Endothelial cell of umbilical vein (primary cell): ENCODE measurements around the gene OXTR. TPM values are rescaled to one million over a fixed set of nuclear protein-coding genes. Genes with fewer than 3 reads are reported as not detected.

ENCODE experiments used
- BruUV-seq: library from RNA; stranded (reverse); fragments of 400-500 nt; replicated peaks from 2 replicates; lab custom pipeline; 2021; lab: Mats Ljungman, UMichigan
- CTCF ChIA-PET: fragments of 300-600, 350-600 bp; sonication (Branson Sonifier 250); formaldehyde crosslinking; loops from one replicate; lab custom pipeline; 2021; ENCODE audit warnings: antibody characterized with exemption, inconsistent platforms; lab: Charles Lee
- POLR2A ChIA-PET: fragments of 300-600, 350-600 bp; sonication (Branson Sonifier 250); formaldehyde crosslinking; loops from one replicate; lab custom pipeline; 2021; ENCODE audit warnings: antibody characterized with exemption, inconsistent platforms; lab: Charles Lee
- DNase-seq: peaks from one replicate; pipeline ENCODE4 v3.0.0-alpha.2; 2011; ENCODE audit warnings: low read depth, low spot score
- FAIRE-seq: peaks from 2 replicates; lab custom pipeline; 2011; peaks lifted over from hg19 to GRCh38; lab: Jason Lieb, UNC
- H2AFZ ChIP-seq: 2 replicates; pipeline ENCODE4 v1.6.0; 2012; ENCODE audit warnings: low read depth, low read length, control low read depth, inconsistent platforms
- H3K27ac ChIP-seq: 2 replicates; pipeline ENCODE4 v1.5.1; 2011; ENCODE audit warnings: low read depth, mild to moderate bottlenecking, control low read depth, low read length, moderate library complexity; ENCODE audit not compliant: insufficient read depth
- H3K27me3 ChIP-seq, 2 experiments: 2 replicates each; pipeline versions ENCODE4 v1.6.0 to v1.6.1; 2011; ENCODE audit warnings: low read length in 2 of 2, mixed read lengths in 1 of 2; ENCODE audit not compliant: control insufficient read depth in 2 of 2, insufficient read depth in 2 of 2
- H3K36me3 ChIP-seq, 2 experiments: 2 replicates in 1 of 2; 3 replicates in 1 of 2; pipeline ENCODE4 v1.5.1; 2011; ENCODE audit warnings: low read length in 2 of 2, mild to moderate bottlenecking in 1 of 2, moderate library complexity in 1 of 2; ENCODE audit not compliant: control insufficient read depth in 2 of 2, insufficient read depth in 2 of 2; ENCODE audit errors: extremely low read depth in 1 of 2
- H3K4me1 ChIP-seq: 3 replicates; pipeline ENCODE4 v1.5.1; 2011; ENCODE audit warnings: mild to moderate bottlenecking, low read length; ENCODE audit not compliant: control insufficient read depth, insufficient read depth; ENCODE audit errors: extremely low read depth
- H3K4me2 ChIP-seq: 2 replicates; pipeline ENCODE4 v1.6.1; 2011; ENCODE audit warnings: low read length, control low read depth, mixed read lengths; ENCODE audit not compliant: insufficient read depth
- H3K4me3 ChIP-seq, 3 experiments: fragments of 200-600 bp in 1 of 3; sonication (generic), shearing (Covaris generic) in 1 of 3; replicated peaks in 1 of 3; 2 replicates each; pipeline ENCODE4 v1.5.1; 2011 to 2016; ENCODE audit warnings: control low read depth in 3 of 3, low read length in 3 of 3, mild to moderate bottlenecking in 2 of 3, inconsistent platforms in 1 of 3, low read depth in 1 of 3, moderate library complexity in 1 of 3; ENCODE audit not compliant: insufficient read depth in 1 of 3
- H3K79me2 ChIP-seq: 2 replicates; pipeline ENCODE4 v1.6.0; 2012; ENCODE audit warnings: low read length, inconsistent platforms; ENCODE audit not compliant: control insufficient read depth, insufficient read depth
- H3K9ac ChIP-seq: replicated peaks from 2 replicates; pipeline ENCODE3; 2011; ENCODE audit warnings: low read length, control low read depth; ENCODE audit not compliant: insufficient read depth; ENCODE audit errors: extremely low read depth
- H3K9me1 ChIP-seq: replicated peaks from 3 replicates; pipeline ENCODE4 v1.6.0; 2011; ENCODE audit warnings: mild to moderate bottlenecking, low read length; ENCODE audit not compliant: control insufficient read depth, insufficient read depth; ENCODE audit errors: extremely low read depth
- H3K9me3 ChIP-seq: replicated peaks from 2 replicates; pipeline ENCODE4 v1.5.1; 2012; ENCODE audit warnings: low read length, inconsistent platforms; ENCODE audit not compliant: control insufficient read depth, insufficient read depth
- H4K20me1 ChIP-seq: replicated peaks from 2 replicates; pipeline ENCODE3; 2011; ENCODE audit warnings: mild to moderate bottlenecking, low read length; ENCODE audit not compliant: control insufficient read depth, insufficient read depth; ENCODE audit errors: extremely low read depth
- CTCF ChIP-seq, 2 donors: IDR thresholded peaks; 1 replicate in 1 of 2; 2 replicates in 1 of 2; pipeline ENCODE4 v1.5.1; 2011; ENCODE audit warnings: low read length in 2 of 2, mild to moderate bottlenecking in 2 of 2, moderate library complexity in 2 of 2, control low read depth in 1 of 2, inconsistent platforms in 1 of 2, low read depth in 1 of 2; ENCODE audit not compliant: insufficient read depth in 1 of 2; ENCODE audit errors: extremely low read depth in 1 of 2
- EZH2 ChIP-seq: IDR thresholded peaks from 2 replicates; pipeline ENCODE4 v1.6.1; 2012; ENCODE audit warnings: borderline replicate concordance, low read depth, mild to moderate bottlenecking, moderate library complexity, low read length, inconsistent platforms; ENCODE audit not compliant: severe bottlenecking
- FOS ChIP-seq: IDR thresholded peaks from 2 replicates; pipeline ENCODE4 v1.6.1; 2011; ENCODE audit warnings: mild to moderate bottlenecking, low read length, moderate library complexity, borderline replicate concordance; ENCODE audit not compliant: insufficient read depth
- GATA2 ChIP-seq: IDR thresholded peaks from 2 replicates; pipeline ENCODE4 v1.7.0; 2011; ENCODE audit warnings: low read depth, mild to moderate bottlenecking, moderate library complexity, mixed read lengths, low read length; ENCODE audit not compliant: insufficient read length, insufficient read depth
- JUN ChIP-seq: IDR thresholded peaks from 2 replicates; pipeline ENCODE4 v1.6.1; 2011; ENCODE audit warnings: borderline replicate concordance, low read depth; ENCODE audit not compliant: insufficient read length, insufficient read depth
- MAX ChIP-seq: IDR thresholded peaks from 2 replicates; pipeline ENCODE4 v1.6.1; 2011; ENCODE audit not compliant: insufficient read depth, insufficient read length
- MYC ChIP-seq: IDR thresholded peaks from one replicate; pipeline ENCODE4 v1.6.1; 2011; ENCODE audit warnings: mild to moderate bottlenecking, low read depth, low read length
- POLR2A ChIP-seq: IDR thresholded peaks from 2 replicates; pipeline ENCODE4 v1.6.1; 2012; ENCODE audit warnings: low read depth, mild to moderate bottlenecking, control low read depth, low read length
- POLR2AphosphoS5 ChIP-seq: IDR thresholded peaks from 2 replicates; pipeline ENCODE4 v1.6.1; 2012; ENCODE audit warnings: low read depth, mild to moderate bottlenecking, control low read depth, low read length, moderate library complexity; ENCODE audit not compliant: insufficient read depth
- dilution Hi-C: fragments of 300-500 bp; cut with MboI; formaldehyde crosslinking; loops from one replicate; pipeline ENCODE4 v1.15.0; 2019; ENCODE audit warnings: low sequenced_read_pairs; ENCODE audit not compliant: extremely low pct_ligation_motif_present
- intact Hi-C: fragments of 100-400 bp; cut with micrococcal nuclease; formaldehyde crosslinking; loops from one replicate; pipeline ENCODE4 v1.10.0; 2022
- polyA plus RNA-seq, 4 experiments: library from polyadenylated mRNA; depleted of rRNA in 3 of 4; stranded (reverse) in 3 of 4; unstranded in 1 of 4; fragments of >200 nt; gene quantifications; 2 replicates each; pipeline versions ENCODE4 v1.2.1 to v1.2.3, GENCODE V29; 2011 to 2012; ENCODE audit warnings: missing spikeins in 1 of 4
- total RNA-seq: library from RNA; stranded (reverse); gene quantifications from 2 replicates; pipeline ENCODE4 v1.2.3, GENCODE V29; 2021

Gene OXTR
- total and polyA plus RNA-seq, 2 donors (not counting 3 experiments of a cell fraction or from before 2014, with no cell fraction given): 0.12 to 0.40 TPM

DNA sequence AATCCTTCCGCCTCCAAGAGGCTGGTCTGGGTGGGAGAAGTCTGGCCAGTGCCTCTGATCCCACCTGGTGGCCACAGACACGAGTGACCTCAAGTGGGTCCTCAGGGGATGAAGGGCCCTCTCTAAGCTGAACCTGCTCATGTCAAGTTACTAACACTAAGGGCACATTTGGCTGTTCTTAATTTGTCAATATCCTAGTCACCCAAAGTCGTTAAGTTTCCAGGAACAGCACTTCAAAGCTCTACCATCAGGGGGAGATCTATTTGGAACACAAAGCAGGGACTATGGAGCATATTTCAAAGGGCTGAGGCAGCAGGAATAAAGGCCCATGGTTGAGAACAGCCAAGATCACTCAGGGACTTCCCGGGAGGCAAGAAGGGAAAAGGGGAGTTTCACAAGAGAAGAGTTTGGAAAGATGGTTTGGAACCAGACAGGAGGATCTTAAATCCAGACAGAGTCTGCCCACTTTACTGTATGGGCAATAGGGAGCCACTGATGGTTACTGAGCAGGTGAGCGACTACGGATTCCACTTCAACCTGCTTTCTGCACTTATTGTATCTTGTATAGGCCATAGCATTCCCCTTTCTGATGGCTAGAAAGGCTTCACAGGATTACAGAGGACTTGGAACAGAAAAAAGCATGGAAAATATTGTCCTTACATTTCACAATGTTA lies 13.7 kb downstream of the OXTR start:
- intact Hi-C loops: no loop called here
- TF ChIP-seq CTCF (IDR thresholded peaks at IDR 0.05; ENCODE audit: extremely low read depth in 1 of 2, insufficient read depth in 1 of 2, low read depth in 1 of 2, low read length in 2 of 2) (peak; percentile 12 to 13), FOS (no peak)
- FAIRE-seq (no peak), DNase-seq (no peak)
- no peaks in the 10 kb centered on the region for H3K9me3 ChIP-seq
- no peaks in the 10 kb centered on the region for H3K4me1 ChIP-seq
- H3K4me3 ChIP-seq: no peak overlapping the region
- H3K9ac ChIP-seq: no peak overlapping the region
- H3K27ac ChIP-seq: no peak overlapping the region
- ChIA-PET CTCF (interaction anchor here (0.6 to 3.1 kb wide), 6 partner anchors 8 to 91 kb away, joined by 3 to 15 read pairs (median 6); partner anchors contain the start of gene OXTR), POLR2A (no interaction called here)
- H2AFZ ChIP-seq: no peak overlapping the region
- dilution Hi-C loops: no loop called here
- H3K4me2 ChIP-seq: no peak overlapping the region
- BruUV-seq: no TSS peak
- H3K9me1 ChIP-seq: no peaks in the 10 kb centered on the region
- no peaks in the 10 kb centered on the region for H3K27me3 ChIP-seq
- H3K36me3 ChIP-seq: no peaks in the 10 kb centered on the region
- no peaks in the 10 kb centered on the region for H4K20me1 ChIP-seq
- H3K79me2 ChIP-seq: no peaks in the 10 kb centered on the region

DNA sequence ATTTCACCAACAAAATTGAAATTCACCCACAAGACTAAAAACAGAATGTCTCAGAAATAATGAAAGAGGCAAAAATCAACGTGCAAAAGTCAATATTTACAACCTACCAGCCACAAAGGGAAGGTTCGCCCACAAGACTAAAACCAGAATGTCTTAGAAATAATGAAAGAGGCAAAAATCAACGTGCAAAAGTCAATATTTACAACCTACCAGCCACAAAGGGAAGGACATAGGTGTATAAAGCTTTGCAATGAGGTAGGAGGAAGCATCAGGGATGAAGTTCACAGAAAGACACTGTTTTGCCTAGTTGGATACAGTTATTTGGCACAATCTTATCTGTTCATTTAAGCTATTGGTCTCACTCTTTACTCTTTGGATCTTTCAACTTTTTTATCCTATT lies 14.3 kb downstream of the OXTR start:
- Histone ChIP-seq H3K4me1 (no peaks in the 10 kb centered on the region), H3K4me3 (no peak overlapping the region), H3K9ac (no peak overlapping the region), H3K27ac (no peak overlapping the region), H3K9me1 (no peaks in the 10 kb centered on the region), H4K20me1 (no peaks in the 10 kb centered on the region), H3K36me3 (no peaks in the 10 kb centered on the region), H3K79me2 (no peaks in the 10 kb centered on the region), H3K4me2 (no peak overlapping the region), H3K27me3 (no peaks in the 10 kb centered on the region), H3K9me3 (no peaks in the 10 kb centered on the region), H2AFZ (no peak overlapping the region)
- intact Hi-C loops: no loop called here
- ChIA-PET POLR2A (no interaction called here), CTCF (interaction anchor here (1.0 to 3.1 kb wide), 5 partner anchors 10 to 91 kb away, joined by 5 to 15 read pairs (median 7); partner anchors contain the start of gene OXTR)
- no peak for TF ChIP-seq MAX
- TF ChIP-seq POLR2A: no peak
- TF ChIP-seq GATA2: no peak
- TF ChIP-seq MYC: no peak
- no peak for TF ChIP-seq EZH2
- no peak for TF ChIP-seq FOS
- no peak for TF ChIP-seq CTCF (IDR thresholded peaks at IDR 0.05; ENCODE audit: extremely low read depth in 1 of 2, insufficient read depth in 1 of 2, low read depth in 1 of 2, low read length in 2 of 2)
- no peak for TF ChIP-seq JUN
- TF ChIP-seq POLR2AphosphoS5: no peak
- dilution Hi-C loops: no loop called here
- FAIRE-seq (no peak), DNase-seq (no peak)
- BruUV-seq: no TSS peak
